ENCODE data around the gene CIB2.

Gene CIB2

DNA sequence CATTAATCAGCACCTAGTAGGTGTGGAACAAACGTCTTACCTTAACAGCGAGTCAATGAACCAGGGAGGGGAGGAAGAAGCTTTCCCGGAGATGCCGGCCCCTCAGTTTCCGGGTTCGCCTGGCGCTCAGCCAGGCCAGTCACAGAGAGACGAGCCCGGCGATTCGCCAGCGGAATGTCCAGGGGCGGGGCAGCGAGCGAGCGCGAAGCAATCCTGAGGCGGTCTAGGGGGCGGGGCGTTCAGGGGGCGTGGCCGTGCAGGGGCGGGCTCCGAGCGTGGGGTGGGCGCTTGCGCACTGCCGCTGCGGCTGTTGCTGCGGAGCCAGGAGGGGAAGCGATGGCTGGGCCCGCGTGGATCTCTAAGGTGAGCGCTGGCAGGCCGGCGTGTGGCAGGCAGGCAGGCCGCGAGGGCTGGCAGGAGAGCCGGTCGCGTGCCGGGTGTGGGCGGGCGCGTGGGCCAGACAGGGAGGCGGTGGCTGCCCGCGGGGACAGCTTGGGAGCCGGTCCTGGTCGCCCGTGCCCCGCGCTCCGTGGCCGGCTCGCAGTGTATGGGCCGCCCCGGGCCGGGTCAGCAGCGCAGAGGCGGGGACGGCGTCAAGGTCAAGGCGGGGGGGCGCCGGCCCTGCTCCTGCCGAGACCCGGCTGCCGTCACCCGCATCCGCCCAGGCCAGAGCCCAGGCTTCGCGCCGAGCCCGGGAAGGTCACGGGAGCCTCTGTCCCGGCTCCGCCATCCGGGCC lies 18.0 kb upstream of the CIB2 start, which contains the start of gene IDH3A:
Gene IDH3A (plus strand): TSS at position 295 of the 737 bp plus-strand sequence. CDS start 42 bp downstream, at position 337.
- Histone ChIP-seq H3K4me3 (ENCODE audit: low read length) (peak within 1 kb of the TSS; percentile 79), H3K36me3 (ENCODE audit: control insufficient read depth, insufficient read depth, low read length) (no peaks in the 10 kb centered on the region), H3K9me3 (ENCODE audit: control insufficient read depth, insufficient read depth, low read length) (no peaks in the 10 kb centered on the region), H3K27ac (ENCODE audit: low read length) (no peak within 1 kb of the TSS), H3K4me1 (ENCODE audit: control insufficient read depth, insufficient read depth, low read length) (0 out of 2 replicates have a peak, but pooled peaks cover 2% of the 10 kb centered on the region), H3K27me3 (ENCODE audit: control insufficient read depth, insufficient read depth, low read length) (no peaks in the 10 kb centered on the region)
- no CpG with 5 or more reads among the region's 79 CpGs for WGBS (ENCODE audit: insufficient coverage, insufficient read length)
- DNase-seq (ENCODE audit: low read depth, low spot score) = peak; percentile 72

DNA sequence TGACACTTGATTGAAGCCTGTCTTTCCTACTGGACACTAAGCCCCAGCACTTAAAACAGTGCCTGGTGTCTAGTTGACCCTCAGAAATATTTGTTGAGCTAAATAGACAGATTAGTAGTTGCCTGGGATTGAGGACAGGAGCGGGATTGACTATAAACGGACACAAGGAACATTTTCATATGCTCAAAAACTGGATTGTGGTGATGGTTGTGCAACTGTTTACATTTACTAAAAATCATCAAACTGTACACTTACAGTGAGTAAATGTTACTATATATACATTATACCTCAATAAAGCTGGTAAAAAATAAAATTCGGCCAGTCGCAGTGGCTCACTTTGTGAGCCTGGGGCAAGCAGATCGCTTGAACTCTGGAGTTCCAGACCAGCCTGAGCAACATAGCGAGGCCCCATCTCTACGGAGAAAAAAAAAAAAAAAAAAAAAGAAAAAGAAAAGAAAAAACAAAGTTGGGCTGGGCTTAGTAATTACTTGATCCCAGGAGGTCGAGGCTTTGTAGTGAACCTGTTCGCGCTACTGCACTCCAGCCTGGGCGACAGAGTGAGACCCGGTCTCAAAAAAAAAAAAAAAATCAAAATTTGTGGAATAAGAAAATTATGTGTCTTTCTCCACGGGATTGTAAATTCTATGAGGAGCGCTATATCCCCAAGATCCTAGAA lies 17.3 kb upstream of the CIB2 start:
- no peak overlapping the region for H3K27ac ChIP-seq (ENCODE audit: low read length)
- no peaks in the 10 kb centered on the region for H3K36me3 ChIP-seq (ENCODE audit: control insufficient read depth, insufficient read depth, low read length)
- DNase-seq (ENCODE audit: low read depth, low spot score) = no peak
- peak overlapping the region; percentile 79; the same call in 1 of the 2 replicates for H3K4me3 ChIP-seq (ENCODE audit: low read length)
- 0 out of 2 replicates have a peak, but pooled peaks cover 2% of the 10 kb centered on the region for H3K4me1 ChIP-seq (ENCODE audit: control insufficient read depth, insufficient read depth, low read length)
- WGBS (ENCODE audit: insufficient coverage, insufficient read length) = no CpG with 5 or more reads among the region's 14 CpGs
- H3K27me3 ChIP-seq (ENCODE audit: control insufficient read depth, insufficient read depth, low read length) = no peaks in the 10 kb centered on the region
- no peaks in the 10 kb centered on the region for H3K9me3 ChIP-seq (ENCODE audit: control insufficient read depth, insufficient read depth, low read length)

DNA sequence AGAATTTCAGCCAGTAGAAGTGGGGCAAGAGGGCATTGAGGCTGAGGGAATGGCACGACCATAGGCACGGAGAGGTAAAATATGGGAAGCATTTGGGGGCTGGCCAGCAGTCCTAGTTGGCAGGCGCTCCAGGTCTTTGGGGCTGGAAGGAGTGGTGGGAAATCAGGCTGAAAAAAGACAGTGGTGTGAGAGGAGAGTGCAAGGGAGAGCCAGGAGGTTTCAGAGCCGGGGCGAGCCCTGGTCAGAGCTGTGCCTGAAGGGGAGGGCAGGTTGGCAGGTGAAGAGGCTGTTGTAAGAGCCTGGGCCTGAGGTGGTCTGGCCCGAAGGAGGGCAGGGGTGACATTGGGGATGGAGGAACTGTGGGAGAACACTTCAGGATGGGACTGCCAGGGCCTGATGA lies 16.3 kb upstream of the CIB2 start:
- no peak overlapping the region for H3K4me3 ChIP-seq (ENCODE audit: low read length)
- 0 out of 2 replicates have a peak, but pooled peaks cover 2% of the 10 kb centered on the region for H3K4me1 ChIP-seq (ENCODE audit: control insufficient read depth, insufficient read depth, low read length)
- WGBS (ENCODE audit: insufficient coverage, insufficient read length) = no CpG with 5 or more reads among the region's 6 CpGs
- H3K27me3 ChIP-seq (ENCODE audit: control insufficient read depth, insufficient read depth, low read length) = no peaks in the 10 kb centered on the region
- H3K36me3 ChIP-seq (ENCODE audit: control insufficient read depth, insufficient read depth, low read length) = no peaks in the 10 kb centered on the region
- DNase-seq (ENCODE audit: low read depth, low spot score) = no peak
- H3K27ac ChIP-seq (ENCODE audit: low read length) = no peak overlapping the region
- H3K9me3 ChIP-seq (ENCODE audit: control insufficient read depth, insufficient read depth, low read length) = no peaks in the 10 kb centered on the region

DNA sequence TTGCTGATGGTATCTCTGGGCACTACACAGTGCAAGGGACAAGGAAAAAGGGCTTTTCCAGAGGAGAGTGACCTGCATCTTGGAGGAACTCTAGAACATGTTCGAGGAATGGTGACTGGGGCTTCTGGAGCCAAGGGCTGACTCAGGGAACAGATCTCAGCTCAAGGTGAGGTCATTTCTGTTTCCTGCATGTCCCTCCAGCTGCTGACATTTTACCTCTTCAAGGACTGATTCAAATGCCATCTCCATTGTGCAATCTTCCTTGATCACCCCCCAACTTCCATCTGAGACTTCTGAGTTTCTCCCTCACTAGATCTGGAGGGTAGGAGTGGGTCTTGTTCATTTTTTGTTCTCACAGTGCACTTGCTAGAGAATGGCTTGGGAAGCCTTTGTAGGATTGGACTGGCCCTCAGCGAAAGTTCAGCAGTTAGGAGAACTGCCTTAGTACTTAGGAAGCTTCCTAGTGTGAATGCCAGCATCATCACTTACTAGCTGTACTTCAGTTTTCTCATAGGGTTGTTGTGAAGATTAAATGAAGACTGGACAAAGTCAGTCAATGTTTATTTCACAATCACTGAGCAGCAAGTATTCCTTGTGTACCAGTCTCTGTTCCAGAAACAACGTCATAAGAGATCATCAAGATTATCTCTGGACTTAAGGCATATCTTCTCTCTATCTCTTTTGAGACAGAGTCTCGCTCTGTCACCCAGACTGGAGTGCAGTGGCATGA lies 15.3 kb upstream of the CIB2 start:
- Histone ChIP-seq H3K9me3 (ENCODE audit: control insufficient read depth, insufficient read depth, low read length) (no peaks in the 10 kb centered on the region), H3K4me3 (ENCODE audit: low read length) (no peak overlapping the region), H3K36me3 (ENCODE audit: control insufficient read depth, insufficient read depth, low read length) (no peaks in the 10 kb centered on the region), H3K27me3 (ENCODE audit: control insufficient read depth, insufficient read depth, low read length) (no peaks in the 10 kb centered on the region), H3K4me1 (ENCODE audit: control insufficient read depth, insufficient read depth, low read length) (0 out of 2 replicates have a peak, but pooled peaks cover 2% of the 10 kb centered on the region), H3K27ac (ENCODE audit: low read length) (no peak overlapping the region)
- no CpG with 5 or more reads among the region's 4 CpGs for WGBS (ENCODE audit: insufficient coverage, insufficient read length)
- no peak for DNase-seq (ENCODE audit: low read depth, low spot score)

DNA sequence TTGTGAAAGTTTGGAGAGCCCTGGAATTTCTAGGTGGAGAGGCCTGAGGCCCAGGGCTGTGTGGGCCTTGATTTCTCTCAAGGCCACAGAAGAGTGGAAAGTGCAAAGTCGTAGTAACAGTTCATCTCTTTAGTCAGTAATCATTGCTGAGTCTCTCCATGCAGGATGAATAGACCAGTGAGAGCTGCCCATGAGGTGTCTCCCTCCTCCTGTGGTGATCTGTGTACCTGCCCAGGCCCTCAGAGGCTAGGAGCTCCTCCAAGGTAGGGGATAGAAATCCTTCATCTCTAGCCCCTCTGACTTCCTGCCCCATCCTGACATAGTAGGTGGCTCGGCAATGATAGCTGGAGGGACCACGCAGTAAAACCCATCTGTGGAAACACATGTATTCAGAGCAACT lies 11.1 kb upstream of the CIB2 start:
- H3K4me1 ChIP-seq (ENCODE audit: control insufficient read depth, insufficient read depth, low read length) = no peaks in the 10 kb centered on the region
- H3K27me3 ChIP-seq (ENCODE audit: control insufficient read depth, insufficient read depth, low read length) = no peaks in the 10 kb centered on the region
- no CpG with 5 or more reads among the region's 3 CpGs for WGBS (ENCODE audit: insufficient coverage, insufficient read length)
- DNase-seq (ENCODE audit: low read depth, low spot score) = no peak
- no peak overlapping the region for H3K27ac ChIP-seq (ENCODE audit: low read length)
- no peak overlapping the region for H3K4me3 ChIP-seq (ENCODE audit: low read length)
- no peaks in the 10 kb centered on the region for H3K9me3 ChIP-seq (ENCODE audit: control insufficient read depth, insufficient read depth, low read length)
- H3K36me3 ChIP-seq (ENCODE audit: control insufficient read depth, insufficient read depth, low read length) = no peaks in the 10 kb centered on the region

DNA sequence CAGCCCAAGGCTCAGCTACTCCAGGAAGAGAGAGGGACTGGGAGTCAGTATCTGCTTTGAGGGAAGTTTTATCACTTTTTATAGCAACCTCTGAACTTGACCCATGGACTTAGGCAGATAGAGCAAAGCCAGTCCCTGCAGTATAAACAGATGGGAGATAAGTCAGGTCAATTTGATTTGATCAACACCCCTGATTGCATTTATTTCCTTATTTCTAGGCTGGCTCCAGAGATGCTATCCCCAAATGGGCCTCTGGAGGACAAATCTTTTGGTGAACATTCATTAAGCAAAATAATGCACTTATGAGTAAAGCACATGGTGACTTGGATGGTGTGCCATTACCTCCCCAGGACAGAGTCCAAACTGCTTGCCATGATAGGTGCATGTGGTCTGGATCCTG lies 9.0 kb upstream of the CIB2 start:
- Histone ChIP-seq H3K36me3 (ENCODE audit: control insufficient read depth, insufficient read depth, low read length) (no peaks in the 10 kb centered on the region), H3K4me1 (ENCODE audit: control insufficient read depth, insufficient read depth, low read length) (no peaks in the 10 kb centered on the region), H3K9me3 (ENCODE audit: control insufficient read depth, insufficient read depth, low read length) (no peaks in the 10 kb centered on the region), H3K27ac (ENCODE audit: low read length) (no peak overlapping the region), H3K4me3 (ENCODE audit: low read length) (no peak overlapping the region), H3K27me3 (ENCODE audit: control insufficient read depth, insufficient read depth, low read length) (no peaks in the 10 kb centered on the region)
- DNase-seq (ENCODE audit: low read depth, low spot score) = no peak

DNA sequence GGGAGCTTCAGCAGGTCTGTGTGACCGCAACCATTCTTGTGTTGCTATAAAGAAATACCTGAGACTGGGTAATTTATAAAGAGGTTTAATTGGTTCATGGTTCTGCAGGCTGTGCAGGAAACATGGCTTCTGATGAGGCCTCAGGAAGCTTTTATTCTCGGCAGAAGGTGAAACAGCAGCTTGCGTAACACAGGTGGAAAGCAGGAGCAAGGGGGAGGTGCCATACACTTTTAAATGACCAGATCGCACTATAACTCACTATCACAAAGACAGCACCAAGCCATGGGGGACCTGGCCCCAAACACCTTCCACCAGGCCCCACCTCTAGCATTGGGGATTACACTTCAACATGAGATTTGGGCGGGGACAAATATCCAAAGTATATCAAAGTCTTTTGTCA lies 8.3 kb upstream of the CIB2 start:
- Histone ChIP-seq H3K9me3 (ENCODE audit: control insufficient read depth, insufficient read depth, low read length) (no peaks in the 10 kb centered on the region), H3K27me3 (ENCODE audit: control insufficient read depth, insufficient read depth, low read length) (no peaks in the 10 kb centered on the region), H3K36me3 (ENCODE audit: control insufficient read depth, insufficient read depth, low read length) (no peaks in the 10 kb centered on the region), H3K4me1 (ENCODE audit: control insufficient read depth, insufficient read depth, low read length) (no peaks in the 10 kb centered on the region), H3K4me3 (ENCODE audit: low read length) (no peak overlapping the region), H3K27ac (ENCODE audit: low read length) (no peak overlapping the region)
- no CpG with 5 or more reads among the region's 5 CpGs for WGBS (ENCODE audit: insufficient coverage, insufficient read length)
- no peak for DNase-seq (ENCODE audit: low read depth, low spot score)

DNA sequence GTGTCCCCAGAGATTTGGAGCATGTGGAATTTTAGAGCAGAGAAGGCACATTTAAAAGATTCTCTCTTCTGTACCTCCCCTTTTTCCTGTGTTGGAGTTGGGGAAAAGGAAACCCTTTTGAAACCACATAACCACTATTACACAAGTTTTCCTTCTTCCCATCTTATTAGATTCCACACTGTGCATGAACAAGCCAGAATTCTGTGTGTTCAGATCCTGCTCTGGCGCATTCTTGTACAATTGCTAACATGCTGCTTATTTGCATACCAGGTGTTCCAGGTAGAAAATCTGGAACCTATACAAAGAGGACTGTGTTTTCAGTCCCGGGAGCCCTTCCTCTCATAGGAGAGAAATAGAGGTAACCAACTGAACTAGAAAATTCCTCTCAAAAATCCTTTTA lies 2.6 kb upstream of the CIB2 start:
- WGBS (ENCODE audit: insufficient coverage, insufficient read length) = no CpG with 5 or more reads among the region's 2 CpGs
- Histone ChIP-seq H3K27me3 (ENCODE audit: control insufficient read depth, insufficient read depth, low read length) (no peaks in the 10 kb centered on the region), H3K27ac (ENCODE audit: low read length) (no peak overlapping the region), H3K36me3 (ENCODE audit: control insufficient read depth, insufficient read depth, low read length) (no peaks in the 10 kb centered on the region), H3K4me1 (ENCODE audit: control insufficient read depth, insufficient read depth, low read length) (peaks cover 7% of the 10 kb centered on the region), H3K4me3 (ENCODE audit: low read length) (no peak overlapping the region), H3K9me3 (ENCODE audit: control insufficient read depth, insufficient read depth, low read length) (no peaks in the 10 kb centered on the region)
- no peak for DNase-seq (ENCODE audit: low read depth, low spot score)

DNA sequence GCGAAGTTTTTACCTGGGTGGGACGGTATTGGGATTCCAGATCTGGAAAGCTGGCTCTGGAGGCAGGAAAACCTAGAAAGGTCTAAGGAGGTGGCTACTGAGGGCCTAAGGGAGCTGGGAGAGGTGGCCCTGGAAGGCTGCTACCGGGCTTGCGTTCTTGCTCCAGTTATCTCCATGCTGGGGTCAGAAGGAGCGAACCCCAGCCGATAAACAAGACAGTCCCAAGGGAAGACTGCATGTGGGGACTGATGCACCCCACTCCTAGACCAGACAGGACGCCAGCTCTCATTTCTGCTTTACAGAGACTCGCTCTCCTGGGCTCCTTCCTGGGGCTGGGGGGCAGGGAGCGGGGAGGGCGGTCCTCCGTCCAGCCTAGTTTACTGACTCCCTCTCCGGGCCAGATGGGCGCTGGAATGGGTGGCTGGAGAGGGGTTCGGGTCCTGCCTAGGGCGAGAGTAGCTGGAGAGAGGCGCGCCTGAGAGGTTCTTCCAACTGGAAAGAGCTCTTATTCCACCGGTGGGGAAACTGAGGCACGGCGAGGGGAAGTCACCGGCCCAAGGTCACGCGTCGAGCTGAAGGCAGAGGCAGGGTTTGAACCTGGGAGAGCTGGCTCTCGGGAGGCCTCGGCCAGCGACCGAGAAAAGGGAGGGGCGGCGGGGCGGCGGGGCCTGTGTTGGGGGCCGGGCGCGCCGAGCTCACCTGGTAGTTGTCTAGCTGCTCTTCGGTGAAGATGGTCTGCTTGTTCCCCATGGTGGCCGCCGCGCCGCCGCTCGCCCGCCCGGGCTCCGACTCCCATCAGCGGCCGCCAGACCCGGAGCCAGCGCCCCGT lies 565 bp downstream of the CIB2 start:
- Histone ChIP-seq H3K27ac (ENCODE audit: low read length) (no peak overlapping the region), H3K4me1 (ENCODE audit: control insufficient read depth, insufficient read depth, low read length) (peaks cover 9% of the 10 kb centered on the region), H3K36me3 (ENCODE audit: control insufficient read depth, insufficient read depth, low read length) (no peaks in the 10 kb centered on the region), H3K4me3 (ENCODE audit: low read length) (peak overlapping the region; percentile 67; the same call in 1 of the 2 replicates), H3K9me3 (ENCODE audit: control insufficient read depth, insufficient read depth, low read length) (no peaks in the 10 kb centered on the region), H3K27me3 (ENCODE audit: control insufficient read depth, insufficient read depth, low read length) (no peaks in the 10 kb centered on the region)
- DNase-seq (ENCODE audit: low read depth, low spot score) = no peak
- no CpG with 5 or more reads among the region's 51 CpGs for WGBS (ENCODE audit: insufficient coverage, insufficient read length)

DNA sequence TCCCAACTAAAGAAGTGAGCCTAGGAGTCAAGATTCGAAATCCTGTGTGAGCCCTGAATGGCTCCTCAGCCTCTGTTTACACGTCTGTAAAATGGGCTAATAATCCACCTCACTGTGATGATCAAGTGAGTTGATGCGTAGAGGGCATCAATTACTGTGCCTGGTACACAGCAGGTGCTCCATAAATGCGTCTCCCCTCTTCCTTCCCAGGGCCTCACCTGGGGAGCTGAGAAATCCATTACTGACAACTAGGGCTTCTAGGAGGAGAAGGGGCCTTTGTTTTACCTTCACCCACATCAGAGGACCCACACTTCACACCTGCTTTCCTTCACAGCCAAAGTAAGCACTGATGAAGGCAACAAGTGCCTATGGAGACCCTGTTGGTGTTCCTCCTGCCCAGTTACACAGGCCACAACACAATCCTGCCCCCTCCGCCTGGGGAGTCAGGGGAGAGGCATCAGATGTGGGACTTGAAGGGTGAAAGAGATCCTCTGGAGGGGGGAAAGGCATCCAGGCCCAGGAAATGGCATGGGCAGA lies 1.4 kb downstream of the CIB2 start:
- WGBS (ENCODE audit: insufficient coverage, insufficient read length) = no CpG with 5 or more reads among the region's 5 CpGs
- no peaks in the 10 kb centered on the region for H3K36me3 ChIP-seq (ENCODE audit: control insufficient read depth, insufficient read depth, low read length)
- H3K27me3 ChIP-seq (ENCODE audit: control insufficient read depth, insufficient read depth, low read length) = no peaks in the 10 kb centered on the region
- no peak for DNase-seq (ENCODE audit: low read depth, low spot score)
- H3K4me3 ChIP-seq (ENCODE audit: low read length) = no peak overlapping the region
- peaks cover 9% of the 10 kb centered on the region for H3K4me1 ChIP-seq (ENCODE audit: control insufficient read depth, insufficient read depth, low read length)
- H3K9me3 ChIP-seq (ENCODE audit: control insufficient read depth, insufficient read depth, low read length) = no peaks in the 10 kb centered on the region
- H3K27ac ChIP-seq (ENCODE audit: low read length) = no peak overlapping the region
